Natural killer cell treated with Interleukin-12 subunit alpha and Interleukin-12 subunit beta and Interleukin-15 and Interleukin-18, amount 100 ng/mL, for 72 hours (primary cell): ENCODE data around the gene STMN1. TPM values are rescaled to one million over a fixed set of nuclear protein-coding genes. Genes with fewer than 3 reads are reported as not detected.
"Not testable (repeated sequence)": the region's sequence is repeated elsewhere in the genome, so short reads cannot be mapped to it uniquely, and the experiment has no call there.

Source experiments
- ATAC-seq, 2 donors: fragments of 150-1000 bp; cut with Tn5 transposase in 1 of 2; sonication (Bioruptor Pico), chemical (Tn5 transposase) in 1 of 2; 2 replicates each; pipeline ENCODE4 v1.10.0; 2021
- DNase-seq: peaks from one replicate; pipeline ENCODE4 v3.0.0; 2022; ENCODE audit warnings: low spot score
- H3K27ac Mint-ChIP-seq, 2 donors: 1 replicate in 1 of 2; 2 replicates in 1 of 2; pipeline ENCODE4 v1.8.0; 2022; ENCODE audit warnings: mixed read lengths in 2 of 2, mild to moderate bottlenecking in 1 of 2, moderate library complexity in 1 of 2
- H3K27me3 Mint-ChIP-seq, 2 donors: 1 replicate in 1 of 2; 2 replicates in 1 of 2; pipeline ENCODE4 v1.8.0; 2022; ENCODE audit warnings: mixed read lengths in 2 of 2
- H3K36me3 Mint-ChIP-seq: one replicate; pipeline ENCODE4 v1.8.0; 2022; ENCODE audit warnings: mixed read lengths
- H3K4me1 Mint-ChIP-seq, 2 donors: 1 replicate in 1 of 2; 2 replicates in 1 of 2; pipeline ENCODE4 v1.8.0; 2022; ENCODE audit warnings: low read depth in 2 of 2, mixed read lengths in 2 of 2, mild to moderate bottlenecking in 1 of 2
- H3K4me3 Mint-ChIP-seq: one replicate; pipeline ENCODE4 v1.8.0; 2022; ENCODE audit warnings: mixed read lengths
- H3K9me3 Mint-ChIP-seq: 2 replicates; pipeline ENCODE4 v1.8.0; 2022; ENCODE audit warnings: mixed read lengths
- total RNA-seq, 2 donors: library from RNA; stranded (reverse); gene quantifications; one replicate each; pipeline ENCODE4 v1.2.3, GENCODE V29; 2022

The STMN1 gene
- 100 to 1,000 TPM; 142 to 259 TPM for total RNA-seq

DNA sequence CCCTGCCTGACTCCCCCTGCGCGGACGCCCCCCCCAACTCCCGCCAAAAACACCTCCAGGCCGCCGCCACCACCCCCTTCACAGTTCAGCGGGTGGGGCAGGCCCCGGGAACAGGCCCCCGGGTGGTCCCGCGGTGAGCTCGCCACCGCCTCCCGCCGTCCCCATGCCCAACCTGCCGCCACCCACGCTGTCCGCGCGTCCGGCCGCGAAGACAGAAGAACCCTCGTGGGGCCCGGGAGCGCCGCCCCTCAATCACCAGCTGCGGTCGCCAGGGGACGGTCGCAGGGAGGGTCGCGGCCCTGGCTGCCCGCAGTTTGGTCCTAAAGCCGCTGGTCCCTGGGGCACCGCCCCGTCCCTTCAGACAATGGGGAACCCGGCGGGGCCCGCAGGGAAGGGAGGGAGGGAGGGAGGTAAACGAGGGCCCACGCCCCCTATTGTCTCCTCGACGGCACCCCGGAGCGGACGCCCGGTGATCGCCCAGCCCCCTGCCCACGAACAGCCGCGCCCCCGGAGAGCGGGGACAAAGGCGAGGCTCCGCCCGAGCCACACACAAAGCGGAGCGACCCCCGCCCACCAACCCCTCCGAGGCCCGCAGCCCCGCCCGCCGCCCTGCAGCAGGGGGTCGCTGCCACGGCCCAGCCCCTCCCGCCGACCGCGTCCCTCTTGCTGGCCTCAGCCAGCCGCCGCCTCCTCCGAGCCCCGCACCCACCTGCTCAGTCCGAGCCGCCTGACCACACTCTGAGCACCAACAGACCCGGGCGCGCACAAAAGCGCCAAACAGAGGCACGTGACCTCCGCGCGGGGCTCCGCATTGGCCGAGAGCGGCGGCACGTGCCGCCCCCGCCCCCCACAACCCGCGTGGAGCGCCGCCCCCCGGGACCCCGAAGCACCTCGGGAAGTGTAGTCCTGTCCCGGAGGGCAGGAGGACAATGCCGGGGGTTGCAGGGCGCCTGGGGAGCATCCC is at the start of gene STMN1:
Gene STMN1, minus strand, starts transcription at position 740 of the 964 bp plus-strand sequence. CDS start 1,743 bp downstream, outside the sequence.
- Mint-ChIP-seq H3K36me3 (peaks cover 16% of the 10 kb centered on the region), H3K27ac (peak within 1 kb of the TSS; percentile 66 to 87), H3K4me1 (peaks cover 12 to 18% of the 10 kb centered on the region in 2 donors), H3K9me3 (no peaks in the 10 kb centered on the region), H3K4me3 (peak within 1 kb of the TSS; percentile 96), H3K27me3 (no peaks in the 10 kb centered on the region)
- ATAC-seq = peak; percentile 77 to 84
- peak; percentile 85 for DNase-seq

DNA sequence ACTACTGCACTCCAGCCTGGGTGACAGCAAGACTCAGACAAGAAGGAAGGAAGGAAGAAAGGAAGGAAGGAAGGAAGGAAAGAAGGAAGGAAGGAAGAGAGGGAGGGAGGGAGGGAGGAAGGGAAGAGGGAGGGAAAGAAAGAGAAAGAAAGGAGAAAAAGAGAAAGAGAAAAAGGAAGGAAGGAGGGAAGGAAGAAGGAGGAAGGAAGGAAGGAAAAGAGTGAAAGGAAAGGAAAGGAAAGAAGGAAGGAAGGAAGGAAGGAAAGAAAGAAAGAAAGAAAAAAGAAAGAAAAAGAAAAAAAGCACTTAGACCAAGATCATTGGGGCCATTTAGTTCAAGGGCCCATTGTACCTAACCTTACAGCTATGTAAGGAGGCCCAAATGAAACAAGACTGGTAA is 49.3 kb upstream of the STMN1 start:
- Mint-ChIP-seq H3K27me3 (no peaks in the 10 kb centered on the region), H3K27ac (peak overlapping the region in 1 of 2 donors; percentile 70), H3K4me3 (no peak overlapping the region), H3K9me3 (no peaks in the 10 kb centered on the region), H3K36me3 (peaks cover 12% of the 10 kb centered on the region), H3K4me1 (peaks cover 4 to 23% of the 10 kb centered on the region in 2 donors)
- ATAC-seq = no peak
- DNase-seq = no peak

DNA sequence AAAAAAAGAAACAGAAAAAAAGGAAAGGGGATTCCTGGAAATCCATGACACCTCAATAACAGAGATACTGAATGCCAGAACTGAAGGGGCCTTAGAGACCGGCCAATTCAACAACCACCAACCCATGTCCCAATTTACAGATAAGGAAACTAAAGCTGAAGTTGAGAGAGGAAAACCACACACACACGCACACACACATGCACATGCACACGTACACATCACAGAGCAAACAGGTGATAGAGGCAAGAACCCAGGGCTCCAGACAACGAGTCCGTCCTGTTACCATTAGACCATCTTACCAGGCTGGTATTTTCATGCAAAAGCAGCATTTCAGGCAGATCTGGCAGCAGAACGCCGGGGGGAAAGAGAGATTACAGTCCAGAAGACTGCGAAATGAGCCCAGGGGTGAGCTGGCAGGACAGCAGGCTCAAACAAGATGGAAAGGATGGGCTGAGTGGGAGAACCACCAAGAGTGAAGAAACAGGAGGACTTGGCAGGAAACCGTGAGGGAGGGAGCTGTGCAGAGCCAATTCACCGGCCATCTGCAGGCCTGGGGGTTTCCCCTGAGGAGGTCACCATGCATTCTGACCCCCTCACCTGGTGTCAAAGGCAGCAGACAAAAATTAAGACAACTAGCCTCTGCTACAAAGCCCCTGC is 48.2 kb upstream of the STMN1 start:
- no peak for DNase-seq
- H3K27ac Mint-ChIP-seq = peak overlapping the region in 1 of 2 donors; percentile 70
- peak in 1 of 2 donors; percentile 56 for ATAC-seq
- H3K4me3 Mint-ChIP-seq = no peak overlapping the region
- H3K4me1 Mint-ChIP-seq = peaks cover 4 to 23% of the 10 kb centered on the region in 2 donors
- no peaks in the 10 kb centered on the region for H3K9me3 Mint-ChIP-seq
- H3K27me3 Mint-ChIP-seq = no peaks in the 10 kb centered on the region
- peaks cover 7% of the 10 kb centered on the region for H3K36me3 Mint-ChIP-seq

DNA sequence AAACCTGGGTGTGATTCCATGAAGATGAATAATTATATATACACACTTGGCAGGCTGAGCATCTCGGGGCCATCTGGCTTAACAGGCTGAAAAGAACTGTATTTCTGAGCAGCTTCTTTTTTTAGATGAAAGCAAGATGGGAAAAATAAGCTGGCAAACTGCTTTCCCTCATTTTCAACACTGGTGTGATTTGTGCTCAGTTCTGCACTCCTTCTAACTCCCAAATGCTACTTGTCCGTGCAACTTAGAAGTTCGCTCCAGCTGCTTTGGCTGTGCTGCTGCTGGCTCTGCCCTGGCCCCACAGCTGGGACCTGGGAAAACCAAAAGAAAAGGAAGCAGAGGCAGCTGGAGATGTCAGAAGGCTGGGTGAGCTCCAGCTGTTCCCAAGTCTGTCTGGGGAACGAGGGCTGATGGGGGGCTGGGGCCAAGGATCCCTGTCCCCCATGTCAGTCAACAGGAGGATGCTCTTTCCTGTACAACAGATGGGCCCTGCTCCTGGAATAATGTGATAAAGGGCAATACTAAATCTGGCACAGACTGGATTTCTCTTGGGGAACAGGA is 46.7 kb upstream of the STMN1 start:
- no peaks in the 10 kb centered on the region for H3K27me3 Mint-ChIP-seq
- H3K9me3 Mint-ChIP-seq = no peaks in the 10 kb centered on the region
- H3K36me3 Mint-ChIP-seq = no peaks in the 10 kb centered on the region
- no peak for DNase-seq
- ATAC-seq = no peak
- H3K27ac Mint-ChIP-seq = peak overlapping the region in 1 of 2 donors; percentile 62
- H3K4me3 Mint-ChIP-seq = no peak overlapping the region
- H3K4me1 Mint-ChIP-seq = peaks cover 4 to 20% of the 10 kb centered on the region in 2 donors

DNA sequence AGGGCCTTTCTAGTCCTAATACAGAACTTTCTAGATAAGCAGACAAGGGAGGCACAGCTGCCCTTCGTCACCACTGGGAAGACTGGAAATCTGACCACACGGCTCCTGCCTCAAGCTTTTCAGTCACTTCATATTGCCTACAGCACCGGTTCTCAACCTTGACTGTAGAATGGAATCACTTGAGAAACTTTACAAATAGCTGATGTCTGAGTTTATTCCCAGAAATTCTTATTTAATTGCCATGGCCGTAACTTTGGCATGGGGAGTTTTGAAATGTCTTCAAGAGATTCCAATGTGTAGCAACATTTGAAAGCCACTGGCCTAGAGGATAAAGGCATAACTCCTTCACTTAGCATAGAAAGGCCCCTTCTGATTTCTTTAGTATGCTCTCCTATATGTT is 42.4 kb upstream of the STMN1 start:
- ATAC-seq (no peak), DNase-seq (no peak)
- H3K4me3 Mint-ChIP-seq = no peak overlapping the region
- peaks cover 0 to 4% of the 10 kb centered on the region in 2 donors for H3K4me1 Mint-ChIP-seq
- H3K9me3 Mint-ChIP-seq = no peaks in the 10 kb centered on the region
- no peak overlapping the region for H3K27ac Mint-ChIP-seq
- H3K27me3 Mint-ChIP-seq = no peaks in the 10 kb centered on the region
- peaks cover 5% of the 10 kb centered on the region for H3K36me3 Mint-ChIP-seq

DNA sequence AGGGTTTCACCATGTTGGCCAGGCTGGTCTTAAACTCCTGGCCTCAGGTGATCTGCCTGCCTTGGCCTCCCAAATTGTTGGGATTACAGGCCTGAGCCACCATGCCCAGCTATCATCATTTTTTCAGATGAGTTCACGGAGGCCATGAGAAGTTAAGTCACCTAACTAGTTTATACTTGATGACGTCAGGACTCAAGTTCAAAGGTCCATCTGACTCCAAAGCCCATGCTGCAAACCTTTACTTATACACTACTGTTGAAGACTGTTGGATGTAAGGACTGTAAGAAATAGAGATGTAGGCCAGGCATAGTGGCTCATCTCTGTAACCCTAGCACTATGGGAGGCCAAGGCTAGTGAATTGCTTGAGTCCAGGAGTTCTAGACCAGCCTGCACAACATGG is 40.8 kb upstream of the STMN1 start:
- Mint-ChIP-seq H3K4me1 (no peaks in the 10 kb centered on the region), H3K36me3 (peaks cover 19% of the 10 kb centered on the region), H3K27me3 (no peaks in the 10 kb centered on the region), H3K9me3 (peaks cover 7% of the 10 kb centered on the region), H3K27ac (no peak overlapping the region), H3K4me3 (no peak overlapping the region)
- ATAC-seq = no peak
- DNase-seq = no peak

DNA sequence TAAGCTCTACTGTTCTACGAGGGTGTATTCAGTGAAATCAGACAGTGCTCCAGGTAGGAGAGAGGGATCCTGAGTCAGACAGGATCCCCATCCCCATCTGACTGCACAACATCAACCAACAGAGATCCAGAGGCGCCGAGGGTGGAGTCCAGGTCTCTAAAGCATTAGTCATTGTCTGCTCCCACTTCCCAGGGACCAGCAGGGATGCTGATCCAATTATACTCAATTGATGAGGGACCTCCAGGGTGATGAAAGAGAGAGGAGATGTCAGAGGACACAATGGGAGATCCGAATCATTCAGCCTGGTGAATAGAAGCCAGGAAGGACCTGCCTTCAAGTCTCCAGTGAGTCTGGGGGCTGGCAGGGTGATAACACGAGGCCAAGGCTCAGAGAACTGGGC is 39.5 kb upstream of the STMN1 start:
- ATAC-seq (no peak), DNase-seq (no peak)
- no peak overlapping the region for H3K27ac Mint-ChIP-seq
- no peaks in the 10 kb centered on the region for H3K4me1 Mint-ChIP-seq
- no peak overlapping the region for H3K4me3 Mint-ChIP-seq
- H3K36me3 Mint-ChIP-seq = peaks cover 19% of the 10 kb centered on the region
- H3K27me3 Mint-ChIP-seq = no peaks in the 10 kb centered on the region
- H3K9me3 Mint-ChIP-seq = peaks cover 7% of the 10 kb centered on the region

DNA sequence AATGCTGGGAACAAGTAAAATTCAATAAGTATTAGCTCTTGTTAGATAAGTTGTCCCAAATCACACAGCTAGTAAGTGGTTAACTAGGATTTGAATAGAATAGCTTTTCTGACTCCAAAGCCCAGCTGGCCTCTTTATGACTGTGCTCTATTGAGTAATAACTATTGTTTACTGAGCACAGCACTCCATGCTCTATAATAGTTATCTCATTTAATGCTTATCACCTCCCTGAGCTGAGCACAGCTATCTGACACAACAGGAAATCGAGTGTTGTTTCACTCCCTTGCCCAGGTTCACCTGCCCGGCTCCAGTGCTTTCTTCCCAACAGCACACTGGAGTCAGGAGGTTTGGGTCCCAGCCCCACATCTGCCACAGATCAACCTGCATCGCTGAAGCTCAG is 38.8 kb upstream of the STMN1 start:
- Mint-ChIP-seq H3K9me3 (peaks cover 7% of the 10 kb centered on the region), H3K36me3 (peaks cover 19% of the 10 kb centered on the region), H3K27ac (no peak overlapping the region), H3K4me3 (no peak overlapping the region), H3K4me1 (no peaks in the 10 kb centered on the region), H3K27me3 (no peaks in the 10 kb centered on the region)
- no peak for ATAC-seq
- no peak for DNase-seq

DNA sequence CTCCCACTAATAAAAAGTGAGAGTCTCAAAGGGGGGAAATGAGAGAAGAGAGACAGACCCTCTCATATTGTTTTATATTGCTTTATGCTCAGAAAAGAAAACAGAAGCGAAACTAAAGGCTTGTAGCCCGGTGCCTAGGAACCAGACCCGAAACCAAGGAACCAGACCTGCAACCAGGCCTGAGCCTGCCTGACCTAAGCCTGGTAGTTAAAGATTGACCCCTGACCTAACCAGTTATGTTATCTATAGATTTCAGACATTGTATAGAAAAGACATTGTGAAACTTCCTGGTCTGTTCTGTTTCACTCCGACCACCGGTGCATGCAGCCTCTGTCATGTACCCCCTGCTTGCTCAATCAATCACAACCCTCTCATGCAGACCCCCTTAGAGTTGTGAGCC is 37.3 kb upstream of the STMN1 start:
- DNase-seq, H3K4me3 Mint-ChIP-seq, H3K4me1 Mint-ChIP-seq, H3K27me3 Mint-ChIP-seq, ATAC-seq, H3K9me3 Mint-ChIP-seq, H3K27ac Mint-ChIP-seq: not testable (repeated sequence)
- H3K36me3 Mint-ChIP-seq = peaks cover 19% of the 10 kb centered on the region

DNA sequence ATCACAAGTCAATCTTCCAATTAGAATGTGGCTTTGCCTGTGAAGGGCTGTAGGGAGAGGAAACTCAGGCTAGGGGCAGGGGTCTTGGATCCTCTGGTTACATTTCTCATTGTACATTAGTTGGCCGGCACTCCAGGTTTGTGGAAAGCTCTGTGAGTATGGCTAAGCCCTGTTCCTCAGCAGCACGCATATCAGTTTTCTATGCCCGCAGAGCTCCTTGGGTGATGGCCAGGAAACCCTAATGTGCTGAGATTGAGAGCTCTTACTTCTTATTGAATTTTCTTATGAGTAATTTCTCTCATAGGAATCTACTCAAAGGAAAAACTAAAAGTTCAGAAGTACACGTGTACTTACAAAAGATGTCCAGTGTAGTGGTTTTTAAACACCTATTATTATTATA is 30.7 kb upstream of the STMN1 start:
- DNase-seq (no peak), ATAC-seq (no peak)
- Mint-ChIP-seq H3K9me3 (no peaks in the 10 kb centered on the region), H3K36me3 (no peaks in the 10 kb centered on the region), H3K27me3 (no peaks in the 10 kb centered on the region), H3K4me3 (no peak overlapping the region), H3K4me1 (no peaks in the 10 kb centered on the region), H3K27ac (no peak overlapping the region)

DNA sequence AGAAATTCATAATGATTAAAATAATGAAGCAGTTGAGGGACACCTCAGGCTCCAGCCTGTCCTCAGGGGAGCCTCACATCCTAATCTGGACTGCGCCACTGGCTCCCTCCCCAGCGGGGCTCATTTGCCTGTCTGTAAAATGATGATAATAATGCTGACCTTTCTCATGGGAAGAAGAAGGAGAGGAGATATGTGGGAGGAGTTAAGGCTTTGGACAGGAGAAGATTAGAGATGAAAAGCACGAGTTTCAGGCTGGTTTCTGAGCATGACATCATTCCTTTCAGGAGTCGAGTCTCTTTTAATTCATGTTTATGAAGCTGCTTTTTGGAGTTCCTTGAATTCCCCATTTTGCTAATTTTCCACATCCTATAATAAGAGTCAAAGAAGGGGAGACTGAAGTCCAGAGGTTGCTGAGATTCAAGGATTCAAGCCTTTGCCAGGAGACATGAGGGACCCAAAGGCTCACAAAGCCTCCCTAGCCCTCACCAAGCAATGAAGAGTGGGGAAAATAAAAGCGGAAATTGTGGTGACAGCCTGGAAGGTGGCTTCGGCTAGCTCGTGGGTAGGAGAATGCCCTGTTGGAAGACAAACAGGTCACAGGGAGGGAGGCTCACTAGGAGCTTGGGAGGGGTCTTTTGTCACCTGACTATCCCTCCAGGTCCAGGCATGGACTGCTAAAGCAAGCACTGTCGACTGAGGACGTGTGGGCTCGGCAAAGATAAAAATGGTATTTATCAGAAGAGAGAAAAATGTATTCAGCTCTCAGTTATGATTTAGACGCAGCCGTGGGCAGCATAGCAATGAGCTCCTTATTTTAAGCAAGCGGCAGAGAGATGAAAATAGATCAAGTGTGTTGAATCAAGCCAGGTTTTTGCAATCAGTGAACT is 27.5 kb upstream of the STMN1 start:
- no peak for DNase-seq
- Mint-ChIP-seq H3K36me3 (no peaks in the 10 kb centered on the region), H3K4me1 (no peaks in the 10 kb centered on the region), H3K27me3 (no peaks in the 10 kb centered on the region), H3K4me3 (no peak overlapping the region), H3K9me3 (no peaks in the 10 kb centered on the region), H3K27ac (no peak overlapping the region)
- ATAC-seq = no peak

DNA sequence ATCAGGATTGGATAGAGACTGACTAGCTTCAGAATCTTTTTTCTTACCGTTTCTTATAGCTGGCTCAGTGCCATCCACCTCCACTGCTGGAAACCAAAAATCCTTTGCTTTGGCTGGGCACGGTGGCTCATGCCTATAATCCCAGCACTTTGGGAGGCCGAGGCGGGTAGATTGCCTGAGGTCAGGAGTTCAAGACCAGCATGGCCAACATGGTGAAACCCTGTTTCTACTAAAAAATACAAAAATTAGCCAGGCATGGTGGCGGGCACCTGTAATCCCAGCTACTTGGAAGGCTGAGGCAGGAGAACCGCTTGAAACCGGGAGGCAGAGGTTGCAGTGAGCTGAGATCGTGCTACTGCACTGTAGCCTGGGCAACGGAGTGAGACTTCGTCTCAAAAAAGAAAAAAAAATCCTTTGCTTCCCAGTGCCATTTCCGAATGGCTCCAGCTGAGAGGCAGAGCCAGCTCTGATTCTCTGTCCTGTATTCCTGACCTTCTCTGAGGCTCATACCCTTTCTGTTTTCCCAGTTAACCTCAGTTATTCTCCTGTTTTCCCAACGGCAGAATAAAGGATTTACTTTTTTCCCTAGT is 26.7 kb upstream of the STMN1 start:
- H3K36me3 Mint-ChIP-seq, ATAC-seq, H3K4me1 Mint-ChIP-seq, H3K9me3 Mint-ChIP-seq, H3K27me3 Mint-ChIP-seq, DNase-seq, H3K4me3 Mint-ChIP-seq, H3K27ac Mint-ChIP-seq: not testable (repeated sequence)

DNA sequence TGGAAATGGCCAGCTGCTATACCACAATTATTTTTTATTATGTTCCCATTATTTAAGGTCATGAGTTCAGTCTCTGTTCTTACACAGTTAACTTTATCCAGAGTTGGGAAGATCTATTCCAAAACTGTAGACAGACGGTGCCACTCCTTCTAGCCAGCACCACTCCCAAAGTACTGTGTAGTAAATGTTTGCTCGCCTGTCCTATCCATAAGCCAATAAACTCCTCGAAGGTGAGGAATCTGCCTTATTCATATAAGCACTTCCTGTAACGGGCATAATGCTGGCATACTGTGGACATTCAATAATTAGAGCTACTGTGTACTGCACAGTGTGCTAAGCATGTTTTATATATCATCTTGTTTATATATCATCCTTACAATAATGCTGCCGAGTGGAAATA is 26.1 kb upstream of the STMN1 start:
- Mint-ChIP-seq H3K4me3 (no peak overlapping the region), H3K27ac (no peak overlapping the region), H3K36me3 (no peaks in the 10 kb centered on the region), H3K27me3 (no peaks in the 10 kb centered on the region), H3K9me3 (no peaks in the 10 kb centered on the region), H3K4me1 (no peaks in the 10 kb centered on the region)
- ATAC-seq (no peak), DNase-seq (no peak)
